BJ (cell line): Measurements from ENCODE around the gene PKN3. TPM values are rescaled to one million over a fixed set of nuclear protein-coding genes. Genes with fewer than 3 reads are reported as not detected.

Experiments
- CTCF ChIA-PET: fragments of 350-600 bp; formaldehyde crosslinking; extraction: SDS; loops from one replicate; lab custom pipeline; 2021; ENCODE audit warnings: antibody characterized with exemption, inconsistent platforms; lab: Yijun Ruan, JAX
- POLR2A ChIA-PET: fragments of 300-600 bp; sonication (Branson Sonifier 250); formaldehyde crosslinking; extraction: SDS; loops from one replicate; lab custom pipeline; 2021; ENCODE audit warnings: antibody characterized with exemption; lab: Charles Lee
- DNase-seq: peaks from one replicate; pipeline ENCODE4 v3.0.0-alpha.2; 2011; ENCODE audit warnings: low read depth
- H3K27me3 ChIP-seq: 2 replicates; pipeline ENCODE4 v1.6.0; 2011; ENCODE audit warnings: low read length; ENCODE audit not compliant: control insufficient read depth, insufficient read depth
- H3K36me3 ChIP-seq: 2 replicates; pipeline ENCODE4 v1.5.1; 2011; ENCODE audit warnings: low read length; ENCODE audit not compliant: control insufficient read depth, insufficient read depth
- H3K4me3 ChIP-seq: 2 replicates; pipeline ENCODE4 v1.5.1; 2011; ENCODE audit warnings: low read depth, mild to moderate bottlenecking, control low read depth, low read length
- CTCF ChIP-seq: IDR thresholded peaks from 2 replicates; pipeline ENCODE4 v1.5.1; 2011; ENCODE audit warnings: low read depth, mild to moderate bottlenecking, control low read depth, inconsistent platforms, low read length, moderate library complexity; ENCODE audit not compliant: insufficient read depth
- polyA plus RNA-seq: library from polyadenylated mRNA; depleted of rRNA; stranded (reverse); fragments of >200 nt; gene quantifications from 2 replicates; pipeline ENCODE4 v1.2.3, GENCODE V29; 2011

Gene PKN3
- polyA plus RNA-seq, 1 experiment = 3.4 TPM

GRCh38 chr9:128727640-128728248 is 25.4 kb downstream of the PKN3 start:
- POLR2A ChIA-PET = no interaction called here
- no peaks in the 10 kb centered on the region for H3K27me3 ChIP-seq
- H3K4me3 ChIP-seq = no peak overlapping the region
- DNase-seq = no peak
- H3K36me3 ChIP-seq = peaks cover 5% of the 10 kb centered on the region
- TF ChIP-seq CTCF = no peak
- CTCF ChIA-PET = interaction anchor here (1.4 kb wide), 1 partner anchor 8 kb away, joined by 4 read pairs; no protein-coding TSS in a partner anchor

- TF ChIP-seq CTCF = no peak
- ChIA-PET POLR2A (no interaction called here), CTCF (interaction anchor here (1.4 kb wide), 1 partner anchor 9 kb away, joined by 4 read pairs; no protein-coding TSS in a partner anchor)
- no peak overlapping the region for H3K4me3 ChIP-seq
- DNase-seq = no peak
- no peaks in the 10 kb centered on the region for H3K27me3 ChIP-seq
- peaks cover 5% of the 10 kb centered on the region for H3K36me3 ChIP-seq
Measured at GRCh38 chr9:128728298-128728697, 26.0 kb downstream of the PKN3 start.

GRCh38 chr9:128729302-128729701 is 27.0 kb downstream of the PKN3 start:
- no peak overlapping the region for H3K4me3 ChIP-seq
- TF ChIP-seq CTCF = no peak
- ChIA-PET POLR2A (no interaction called here), CTCF (interaction anchor here (1.4 kb wide), 1 partner anchor 10 kb away, joined by 4 read pairs; no protein-coding TSS in a partner anchor)
- no peaks in the 10 kb centered on the region for H3K27me3 ChIP-seq
- H3K36me3 ChIP-seq = peaks cover 5% of the 10 kb centered on the region
- DNase-seq = no peak

GRCh38 chr9:128729766-128730517 is 27.6 kb downstream of the PKN3 start:
- no peak for TF ChIP-seq CTCF
- no peak for DNase-seq
- Histone ChIP-seq H3K36me3 (peaks cover 7% of the 10 kb centered on the region), H3K27me3 (no peaks in the 10 kb centered on the region), H3K4me3 (no peak overlapping the region)
- CTCF ChIA-PET = no interaction called here
- POLR2A ChIA-PET = no interaction called here

GRCh38 chr9:128731093-128731492 is 28.8 kb downstream of the PKN3 start:
- Histone ChIP-seq H3K4me3 (no peak overlapping the region), H3K27me3 (no peaks in the 10 kb centered on the region), H3K36me3 (peaks cover 9% of the 10 kb centered on the region)
- no peak for TF ChIP-seq CTCF
- ChIA-PET CTCF (interaction anchor here (0.5 to 1.1 kb wide), 2 partner anchors 10 to 13 kb away, joined by 4 to 5 read pairs; no protein-coding TSS in a partner anchor), POLR2A (no interaction called here)
- DNase-seq = no peak
